NCI-H146 treated with DMSO at 0.1 percent for 48 hours (cell line): ENCODE results near the gene ABHD6.
"Not testable (repeated sequence)": the region's sequence is repeated elsewhere in the genome, so short reads cannot be mapped to it uniquely, and the experiment has no call there.

ENCODE experiments used
- DNase-seq: peaks from one replicate; lab custom pipeline; 2025; ENCODE audit not compliant: unreplicated experiment; lab: John Stamatoyannopoulos, UW

The ABHD6 gene

DNA sequence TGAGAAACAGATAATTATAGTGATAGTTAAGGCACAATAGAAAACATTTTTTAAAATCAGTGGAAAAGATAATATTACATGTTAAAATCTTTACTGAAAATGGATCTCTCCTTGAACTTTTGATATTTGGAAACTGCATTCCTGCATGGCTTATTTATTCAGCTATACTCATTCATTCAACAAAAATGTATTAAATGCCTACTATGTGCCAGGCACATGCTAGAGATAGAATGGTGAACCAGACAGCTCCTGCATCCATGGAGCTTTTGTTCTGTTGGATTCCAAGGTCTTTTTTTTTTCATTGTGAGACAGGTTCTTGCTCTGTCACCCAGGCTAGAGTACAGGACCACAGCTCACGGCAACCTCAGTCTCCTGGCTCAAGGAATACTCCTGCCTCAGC is 99.6 kb downstream of the ABHD6 start:
- no peak for DNase-seq

DNA sequence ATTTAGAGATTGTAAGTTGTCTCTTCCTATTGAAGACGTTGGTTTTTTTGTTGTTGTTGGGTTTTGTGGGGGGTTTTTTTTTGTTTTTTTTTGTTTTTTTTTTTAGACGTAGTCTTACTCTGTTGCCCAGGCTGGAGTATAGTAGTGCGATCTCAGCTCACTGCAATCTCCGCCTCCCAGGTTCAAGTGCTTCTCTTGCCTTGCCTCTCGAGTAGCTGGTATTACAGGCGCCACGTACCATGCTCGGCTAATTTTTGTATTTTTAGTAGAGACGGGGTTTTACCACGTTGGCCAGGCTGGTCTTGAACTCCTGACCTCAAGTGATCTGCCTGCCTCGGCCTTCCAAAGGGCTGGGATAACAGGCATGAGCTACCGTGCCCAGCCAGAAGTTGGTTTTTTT is 101.6 kb downstream of the ABHD6 start:
- not testable (repeated sequence) for DNase-seq

DNA sequence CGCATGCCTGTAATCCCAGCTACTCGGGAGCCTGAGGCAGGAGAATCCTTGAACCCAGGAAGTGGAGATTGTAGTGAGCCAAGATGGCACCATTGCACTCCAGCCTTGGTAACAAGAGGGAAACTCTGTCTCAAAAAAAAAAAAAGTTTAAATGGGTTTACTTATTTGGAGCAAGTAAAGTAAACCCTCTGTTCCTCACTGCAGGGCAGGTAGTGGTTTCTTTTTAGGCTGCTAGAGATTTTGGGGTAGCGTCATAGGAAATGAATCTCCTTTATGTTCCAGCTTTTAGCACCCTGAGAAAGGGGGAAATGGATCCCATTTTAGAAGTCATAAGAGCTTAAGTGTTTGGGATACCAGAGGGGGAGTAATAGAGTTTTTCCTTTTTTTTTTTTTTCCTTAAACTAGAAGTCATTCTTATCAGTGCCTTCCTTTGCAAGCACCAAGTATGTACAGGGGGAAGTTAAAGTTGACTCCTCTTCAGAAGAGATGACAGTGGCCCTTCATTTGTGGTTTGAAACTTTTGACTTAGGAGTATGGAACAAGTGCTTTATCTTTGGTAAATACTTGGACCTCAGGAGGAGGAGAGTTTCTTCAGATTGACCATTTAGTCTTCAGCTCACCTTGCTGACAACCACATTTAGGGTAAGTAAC is 103.1 kb downstream of the ABHD6 start:
- no peak for DNase-seq

DNA sequence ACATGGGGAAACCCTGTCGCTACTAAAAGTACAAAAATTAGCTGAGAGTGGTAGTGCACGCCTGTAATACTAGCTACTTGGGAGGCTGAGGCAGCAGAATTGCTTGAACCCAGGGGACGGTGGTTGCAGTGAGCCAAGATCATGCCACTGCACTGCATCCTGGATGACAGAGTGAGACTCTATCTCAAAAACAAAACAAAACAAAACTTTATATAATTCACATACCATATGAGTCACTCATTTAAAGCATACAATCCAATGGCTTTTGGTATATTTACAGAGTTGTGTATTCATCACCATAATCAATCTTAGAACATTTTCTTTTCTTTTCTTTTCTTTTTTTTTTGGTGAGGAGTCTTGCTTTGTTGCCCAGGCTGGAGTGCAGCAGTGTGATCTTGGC is 103.8 kb downstream of the ABHD6 start:
- DNase-seq, result no peak

DNA sequence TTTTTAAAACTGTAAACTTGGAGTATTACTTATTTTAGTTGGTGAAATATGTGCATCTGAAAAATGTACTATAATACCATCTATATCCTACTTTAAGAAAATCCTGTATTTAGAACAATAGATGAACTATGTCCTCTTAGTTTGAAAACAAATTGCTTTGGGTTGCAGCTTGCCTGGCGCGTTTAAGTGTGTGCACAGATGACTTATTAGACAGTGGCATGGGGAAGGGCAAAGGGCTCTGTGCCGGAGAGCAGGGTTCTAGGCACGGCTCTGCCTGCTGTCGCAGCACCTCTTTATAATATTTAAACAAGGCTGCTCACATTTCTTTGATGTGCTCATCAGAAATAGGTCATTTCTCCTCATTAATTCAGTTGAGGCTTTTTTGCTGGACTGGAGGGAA is 105.1 kb downstream of the ABHD6 start:
- no peak for DNase-seq
